HL-60 (cell line): ENCODE data around the gene APPL2.

Source experiments
- CTCF ChIP-seq: IDR thresholded peaks from one replicate; pipeline ENCODE4 v1.5.1; 2011; ENCODE audit warnings: low read length, control low read depth, inconsistent platforms; ENCODE audit not compliant: insufficient read depth
- POLR2AphosphoS5 ChIP-seq: IDR thresholded peaks from 2 replicates; pipeline ENCODE4 v1.6.1; 2012; ENCODE audit warnings: low read depth

- TF ChIP-seq CTCF (no peak), POLR2AphosphoS5 (peak; percentile 79; the same call in 1 of the 2 replicates)
Observed at GRCh38 chr12:105235732-105236476, at the start of gene APPL2.
